ENCODE results near the gene FAM193A. TPM values are rescaled to one million over a fixed set of nuclear protein-coding genes. Genes with fewer than 3 reads are reported as not detected.

The FAM193A gene
- total and polyA plus RNA-seq, 2 donors (not counting 1 experiment from before 2014, with no cell fraction given): 16.0 to 62.7 TPM

- no peak for DNase-seq
Measured at GRCh38 chr4:2713337-2713736, 176.9 kb downstream of the FAM193A start.

More at GRCh38 chr4:2713337-2713736, 176.9 kb downstream of the FAM193A start:
- no peak for TF ChIP-seq EZH2 (IDR thresholded peaks at IDR 0.05; ENCODE audit: borderline replicate concordance, insufficient read depth, low read depth, low read length, poor library complexity, severe bottlenecking)
- TF ChIP-seq CTCF (IDR thresholded peaks at IDR 0.05): no peak
- peaks cover 21% of the 10 kb centered on the region for H3K79me2 ChIP-seq (ENCODE audit: control insufficient read depth, insufficient read depth, low read length)
- POLR2A ChIA-PET: interaction anchor here (0.7 to 0.8 kb wide), 2 partner anchors 40 to 101 kb away, joined by 4 to 5 read pairs; no protein-coding TSS in a partner anchor
- H3K9me3 Mint-ChIP-seq (ENCODE audit: insufficient read depth): no peaks in the 10 kb centered on the region
- H3K36me3 ChIP-seq (replicated peaks in 1 of 2; ENCODE audit: control extremely low read depth in 1 of 2, control insufficient read depth in 1 of 2, extremely low read depth in 1 of 2, insufficient read depth in 2 of 2, low read length in 1 of 2): peaks cover 0 to 45% of the 10 kb centered on the region in 2 experiments
- 83% methylated on average over 1 of the region's 5 CpGs for WGBS (ENCODE audit: insufficient coverage)
- no peak for ATAC-seq (ENCODE audit: low read depth)
- no peak overlapping the region for H3K9ac ChIP-seq (ENCODE audit: low read length)
- H3K9me3 ChIP-seq (ENCODE audit: control extremely low read depth in 1 of 3, control insufficient read depth in 2 of 3, insufficient read depth in 1 of 3, low read length in 2 of 3): no peaks in the 10 kb centered on the region
- H3K4me2 ChIP-seq (replicated peaks; ENCODE audit: low read depth, low read length, poor library complexity, severe bottlenecking): no peak overlapping the region
- H3K27me3 Mint-ChIP-seq: no peaks in the 10 kb centered on the region
- H3K4me1 ChIP-seq (ENCODE audit: control insufficient read depth in 2 of 2, insufficient read depth in 2 of 2, low read length in 2 of 2): peaks cover 5 to 10% of the 10 kb centered on the region in 2 donors
- no peak overlapping the region for H3K27ac Mint-ChIP-seq
- no peak overlapping the region for H2AFZ ChIP-seq (ENCODE audit: insufficient read depth, low read depth, low read length, poor library complexity, severe bottlenecking)
- intact Hi-C loops (cut with micrococcal nuclease): loop anchor here (2.0 kb wide), 2 partner anchors 17 to 115 kb away; no protein-coding TSS in a partner anchor
- H3K4me3 ChIP-seq (ENCODE audit: control extremely low read depth in 1 of 5, extremely low read depth in 1 of 5, insufficient read depth in 1 of 5, low read depth in 2 of 5, low read length in 4 of 5): no peak overlapping the region
- H4K20me1 ChIP-seq (ENCODE audit: control insufficient read depth, insufficient read depth, low read length, poor library complexity, severe bottlenecking): no peaks in the 10 kb centered on the region
- CTCF ChIA-PET: interaction anchor here (0.7 to 1.7 kb wide), 6 partner anchors 18 to 493 kb away, joined by 3 to 5 read pairs (median 3); no protein-coding TSS in a partner anchor
- H3K27me3 ChIP-seq (replicated peaks in 1 of 4; ENCODE audit: control extremely low read depth in 1 of 4, control insufficient read depth in 3 of 4, insufficient read depth in 4 of 4, low read length in 3 of 4): no peaks in the 10 kb centered on the region
- H3K27ac ChIP-seq (ENCODE audit: low read length in 2 of 2): no peak overlapping the region
- no peak overlapping the region for H3K4me3 Mint-ChIP-seq
- H3K4me1 Mint-ChIP-seq: peaks cover 20% of the 10 kb centered on the region

Measured in B cell (primary cell).